CD4-positive, alpha-beta T cell treated with Interleukin-15 for 4 hours (primary cell): Measurements from ENCODE around the gene ATP11A.
A peak's percentile ranks its signal among the peaks of the same experiment; 100 is the strongest.
"Not testable (repeated sequence)": the region's sequence is repeated elsewhere in the genome, so short reads cannot be mapped to it uniquely, and the experiment has no call there.

Experiments
- DNase-seq: peaks from one replicate; pipeline ENCODE4 v3.0.0-alpha.2; 2020; ENCODE audit warnings: low spot score

The ATP11A gene

GRCh38 chr13:112670864-112671263 lies 19.0 kb upstream of the ATP11A start:
- no peak for DNase-seq

GRCh38 chr13:112671359-112671758 lies 18.5 kb upstream of the ATP11A start:
- DNase-seq: no peak

DNA sequence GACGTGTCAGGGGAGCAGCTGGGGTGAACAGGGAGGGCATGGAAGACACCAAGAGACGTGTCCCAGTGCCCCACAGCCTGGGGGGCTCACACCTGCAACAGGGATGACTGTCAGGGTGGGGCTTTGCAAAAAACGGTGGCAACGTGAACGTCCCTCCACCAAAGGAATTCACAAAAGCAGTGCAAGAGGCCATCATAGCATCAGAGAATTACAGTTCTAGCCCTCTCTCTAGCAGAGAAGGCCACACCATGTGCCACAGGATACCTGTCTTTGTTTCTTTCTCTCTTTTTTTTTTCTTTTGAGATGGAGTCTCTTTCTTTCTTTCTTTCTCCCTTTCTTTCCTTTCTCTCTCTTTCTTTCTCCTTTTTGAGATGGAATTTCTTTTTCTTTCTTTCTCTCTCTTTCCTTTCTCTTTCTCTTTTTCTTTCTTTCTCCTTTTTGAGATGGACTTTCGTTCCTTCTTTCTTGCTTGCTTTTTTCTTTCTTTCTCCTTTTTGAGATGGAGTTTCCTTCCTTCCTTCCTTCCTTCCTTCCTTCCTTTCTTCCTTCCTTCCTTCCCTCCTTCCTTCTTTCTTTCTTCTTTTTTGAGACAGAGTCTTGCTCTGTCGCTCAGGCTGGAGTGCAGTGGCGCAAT lies 17.1 kb upstream of the ATP11A start:
- no peak for DNase-seq

GRCh38 chr13:112674412-112675365 lies 15.1 kb upstream of the ATP11A start:
- DNase-seq: no peak

DNA sequence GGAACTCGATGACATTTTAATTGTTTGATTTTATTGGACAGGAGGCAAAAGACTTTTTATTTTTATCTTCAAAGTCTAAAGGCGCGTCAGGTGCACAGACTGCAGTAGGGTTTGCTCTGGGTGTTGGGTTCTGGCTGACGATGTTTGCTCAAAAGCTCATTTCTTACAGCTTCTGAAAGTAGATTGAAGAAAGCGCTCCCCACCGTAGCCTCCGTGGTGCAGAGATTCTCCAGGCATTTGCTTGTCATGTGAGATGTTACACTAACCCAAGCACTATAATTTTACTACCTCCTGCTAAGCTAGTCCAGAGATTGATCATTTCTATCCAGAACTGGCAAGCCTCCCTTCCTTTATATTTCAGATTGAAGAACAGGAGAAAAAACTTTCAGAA lies 14.5 kb upstream of the ATP11A start:
- DNase-seq: no peak

DNA sequence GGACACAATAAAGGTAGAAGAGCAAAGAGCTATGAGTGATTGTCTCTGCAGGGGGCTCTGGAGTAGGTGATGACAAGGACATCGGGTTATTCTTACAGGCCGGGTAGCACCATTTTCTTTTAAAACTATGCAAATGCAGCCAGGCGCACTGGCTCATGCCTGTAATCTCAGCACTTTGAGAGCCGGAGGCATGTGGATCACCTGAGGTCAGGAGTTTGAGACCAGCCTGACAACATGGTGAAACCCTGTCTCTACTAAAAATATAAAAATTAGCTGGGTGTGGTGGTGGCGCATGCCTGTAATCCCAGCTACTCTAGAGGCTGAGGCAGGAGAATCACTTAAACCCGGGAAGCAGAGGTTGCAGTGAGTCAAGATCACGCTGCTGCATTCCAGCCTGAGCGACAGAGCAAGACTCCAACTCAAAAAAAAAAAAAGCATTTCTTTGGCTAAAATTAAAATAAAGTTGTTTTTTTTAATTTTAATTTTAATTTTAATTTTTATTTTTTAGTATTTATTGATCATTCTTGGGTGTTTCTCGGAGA lies 12.3 kb upstream of the ATP11A start:
- DNase-seq: not testable (repeated sequence)

GRCh38 chr13:112679381-112679780 lies 10.5 kb upstream of the ATP11A start:
- no peak for DNase-seq

DNA sequence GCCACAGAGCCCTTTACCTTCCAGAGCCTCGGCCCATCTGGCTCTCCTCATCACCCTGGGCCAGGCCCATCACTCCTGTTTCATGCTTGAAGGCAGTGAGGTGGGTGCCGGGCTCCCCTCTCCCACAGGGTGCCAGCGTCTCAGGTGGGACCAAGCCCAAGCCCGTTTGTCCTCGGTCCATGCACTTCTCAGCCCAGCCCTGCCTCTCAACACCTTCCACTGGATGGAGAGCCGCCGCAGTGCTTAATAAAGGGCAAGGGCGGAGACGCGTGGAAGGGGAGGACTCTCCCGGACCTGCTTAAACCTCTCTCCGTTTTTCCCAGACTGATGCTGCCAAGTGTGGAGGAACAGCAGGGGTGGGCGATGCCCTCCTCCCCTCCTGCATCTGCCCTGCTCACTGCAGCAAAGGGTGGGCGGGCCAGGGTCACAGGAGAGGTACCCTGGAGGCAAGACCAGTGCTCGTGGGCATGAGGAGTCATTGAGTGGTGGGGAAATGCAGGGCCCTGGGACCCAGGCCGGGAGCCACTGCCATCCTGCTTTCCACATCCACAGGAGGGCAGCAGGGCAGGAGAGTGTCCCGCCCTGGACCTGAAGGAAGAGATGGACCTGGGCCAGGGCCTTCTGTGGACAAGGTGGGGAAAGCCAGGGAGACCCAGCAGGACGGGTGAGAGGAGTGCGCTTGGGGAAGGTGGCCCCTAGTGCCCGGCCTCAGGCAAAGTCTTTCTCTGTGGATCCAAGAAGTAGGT lies 9.7 kb upstream of the ATP11A start:
- no peak for DNase-seq

DNA sequence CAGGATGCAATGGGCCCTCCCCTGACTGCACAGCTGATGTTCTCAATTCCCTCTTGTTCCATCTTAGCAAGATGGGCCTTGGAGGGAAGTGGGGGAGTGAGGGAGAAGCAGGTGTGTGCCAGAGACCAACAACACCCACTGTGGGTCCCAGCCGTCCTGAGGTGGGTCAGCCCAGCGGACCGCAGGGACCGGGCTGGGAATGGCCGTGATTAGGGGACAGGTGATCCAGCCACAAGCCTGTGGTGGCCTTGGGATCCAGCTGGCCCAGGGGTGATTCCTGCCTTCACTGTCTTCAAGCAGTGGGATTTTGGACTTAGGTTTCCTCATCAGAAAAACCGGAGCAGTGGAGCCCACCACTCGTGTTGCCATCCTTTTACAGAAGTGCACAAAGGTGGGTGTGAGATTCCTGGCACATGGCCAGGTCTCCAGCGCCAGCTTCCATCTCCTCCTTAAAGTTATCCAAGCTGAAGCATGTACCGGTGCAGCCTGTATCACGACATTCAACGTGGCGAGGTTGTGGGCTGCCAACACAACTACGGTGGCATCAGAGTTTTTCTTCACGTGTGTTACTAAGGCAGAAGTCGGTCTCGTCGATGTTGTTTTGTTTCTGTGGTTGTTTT lies 9.0 kb upstream of the ATP11A start:
- DNase-seq: no peak

DNA sequence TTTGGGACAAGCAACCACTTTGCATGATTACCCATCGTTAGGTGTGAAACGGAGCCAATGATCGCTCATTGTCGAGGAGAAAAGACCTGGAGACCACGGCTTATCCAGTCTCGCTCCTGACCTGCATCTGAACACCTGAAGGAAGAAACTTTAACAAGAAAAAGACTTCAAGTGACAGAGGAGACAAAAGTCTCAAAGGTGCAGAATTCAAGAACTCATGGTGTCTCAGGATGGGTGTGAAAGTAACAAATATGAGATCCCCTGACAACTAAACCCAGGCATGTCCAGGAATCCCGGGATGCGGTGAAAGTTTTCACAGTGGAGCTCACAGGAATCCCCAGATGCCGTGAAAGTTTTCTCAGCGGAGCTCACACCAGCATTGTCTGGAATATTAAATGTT lies 6.3 kb upstream of the ATP11A start:
- no peak for DNase-seq

- no peak for DNase-seq
Observed at GRCh38 chr13:112684071-112684845, 5.6 kb upstream of the ATP11A start.

DNA sequence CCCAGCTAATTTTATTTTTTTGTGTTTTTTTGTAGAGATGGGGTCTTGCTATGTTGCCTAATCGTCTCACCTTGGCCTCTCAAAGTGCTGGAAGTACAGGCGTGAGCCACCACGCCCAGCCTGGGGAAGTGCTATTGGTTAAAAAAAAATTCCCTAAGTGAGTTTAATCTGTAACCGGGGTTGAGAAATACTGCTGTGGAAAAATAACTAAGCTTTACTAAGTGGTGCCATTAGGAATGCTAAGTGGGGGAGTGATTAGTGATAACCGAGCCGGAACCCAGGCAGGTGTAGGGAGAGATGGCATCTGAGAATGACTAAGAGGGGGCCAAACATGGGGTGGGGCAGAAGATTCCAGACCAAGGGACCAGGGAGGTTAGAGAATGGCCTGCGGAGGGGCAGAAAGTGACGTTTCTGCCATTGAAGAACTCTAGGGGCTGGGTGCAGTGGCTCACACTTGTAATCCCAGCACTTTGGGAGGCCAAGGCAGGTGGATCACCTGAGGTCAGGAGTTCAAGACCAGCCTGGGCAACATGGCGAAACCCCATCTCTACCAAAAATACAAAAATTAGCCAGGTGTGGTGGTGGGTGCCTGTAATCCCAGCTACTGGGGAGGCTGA lies 4.5 kb upstream of the ATP11A start:
- DNase-seq: not testable (repeated sequence)

- DNase-seq: no peak
Observed at GRCh38 chr13:112685896-112686295, 3.9 kb upstream of the ATP11A start.

- DNase-seq: no peak
Observed at GRCh38 chr13:112686364-112686763, 3.5 kb upstream of the ATP11A start.

GRCh38 chr13:112686987-112687386 lies 2.9 kb upstream of the ATP11A start:
- no peak for DNase-seq

DNA sequence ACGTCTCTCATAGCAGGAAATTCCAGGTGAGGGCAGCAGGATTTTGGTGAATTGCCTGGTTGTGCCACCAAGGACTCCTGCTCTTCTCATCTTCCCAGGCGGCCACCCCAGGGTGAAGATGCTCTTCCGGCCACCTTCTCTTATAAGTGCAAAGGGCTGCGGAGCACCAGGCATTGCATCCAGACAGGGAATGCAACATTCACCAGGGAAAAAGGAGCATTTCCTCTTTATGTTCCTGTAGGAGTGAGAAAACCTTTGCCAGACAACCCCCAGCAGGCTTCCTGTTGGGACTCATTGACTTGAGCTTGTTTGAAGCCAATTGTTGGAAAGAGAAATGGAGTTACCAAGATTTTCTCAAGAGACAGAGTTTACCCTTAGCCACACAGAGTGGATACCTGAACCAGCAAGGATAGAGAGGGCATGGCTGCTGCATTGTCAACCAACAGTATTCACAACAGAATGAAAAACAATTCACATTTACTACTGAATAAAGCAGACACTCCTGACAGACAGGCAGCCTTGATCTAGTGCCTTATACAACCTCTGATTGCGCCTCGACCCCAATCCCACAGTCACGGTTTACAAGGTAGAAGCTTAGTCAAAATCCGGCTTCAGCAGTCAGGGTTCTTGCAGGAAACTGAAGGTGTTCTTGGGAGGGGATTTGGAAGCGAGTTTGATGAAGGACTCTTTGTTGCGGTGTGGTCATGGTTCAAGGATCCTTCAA lies 1.8 kb upstream of the ATP11A start:
- DNase-seq: no peak

DNA sequence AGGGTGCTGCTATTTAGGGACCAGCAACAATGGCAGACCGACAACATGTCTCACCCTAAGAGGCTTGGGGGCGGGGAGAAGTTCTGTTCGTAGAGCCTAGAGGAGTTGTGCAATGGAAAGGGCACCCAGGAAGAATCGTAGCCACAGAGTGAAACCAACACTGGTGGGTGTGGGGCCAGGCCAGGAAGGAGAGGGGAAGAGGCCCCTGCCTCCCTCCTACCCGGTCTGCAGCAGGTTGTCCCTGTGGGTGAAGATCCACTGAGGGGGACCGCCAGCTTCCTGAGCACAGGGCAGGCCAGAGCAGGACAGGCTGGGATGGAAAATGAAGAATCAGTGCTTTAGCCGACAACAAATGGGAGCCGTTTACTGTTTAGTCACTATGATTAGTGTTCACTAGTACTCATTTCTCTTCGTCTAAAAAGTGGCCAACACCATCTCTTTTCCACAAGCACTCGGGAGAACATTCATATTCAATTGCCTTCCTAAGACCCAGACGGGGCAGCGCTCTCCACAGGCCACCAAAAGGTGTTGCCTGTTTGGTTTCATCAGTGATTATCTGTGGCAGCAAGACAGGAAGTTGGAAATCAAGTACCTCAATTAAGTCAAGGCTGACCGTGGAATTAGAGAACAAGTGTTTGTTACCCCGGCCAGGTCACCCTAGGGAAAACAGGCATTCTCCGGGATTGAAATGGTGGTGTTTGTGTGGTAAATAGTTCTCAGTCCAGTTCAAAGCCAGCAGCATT lies 1.1 kb upstream of the ATP11A start:
- DNase-seq: peak; percentile 22

- peak; percentile 13 for DNase-seq
Observed at GRCh38 chr13:112690283-112690929, 568 bp downstream of the ATP11A start.

DNA sequence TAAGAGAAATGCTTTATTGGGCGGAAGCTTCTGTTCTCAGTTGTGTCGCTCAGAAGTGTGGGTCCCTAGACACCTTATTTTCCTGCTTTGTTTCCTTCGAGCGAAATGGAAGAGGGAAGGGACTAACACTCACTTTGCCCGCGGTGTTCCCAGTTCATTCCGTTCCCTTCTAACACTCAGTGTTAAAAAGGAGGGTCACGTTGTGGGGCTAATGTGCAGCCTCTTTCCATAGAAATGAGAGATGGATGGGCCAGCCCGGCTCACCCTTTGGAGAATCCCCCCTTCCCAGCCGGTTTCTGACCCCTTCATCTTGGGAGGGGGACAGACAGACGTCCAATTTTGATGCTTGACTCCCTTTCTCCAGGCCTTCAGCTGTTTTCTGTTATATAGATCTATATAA lies 2.3 kb downstream of the ATP11A start:
- DNase-seq: no peak
